ENCODE data around the gene CRACR2B. TPM values are rescaled to one million over a fixed set of nuclear protein-coding genes. Genes with fewer than 3 reads are reported as not detected.

CRACR2B gene
- total and polyA plus RNA-seq, 2 of the 13 experiments (the other 11 are each of a cell fraction or from before 2014, with no cell fraction given): 14.9 to 21.0 TPM

DNA sequence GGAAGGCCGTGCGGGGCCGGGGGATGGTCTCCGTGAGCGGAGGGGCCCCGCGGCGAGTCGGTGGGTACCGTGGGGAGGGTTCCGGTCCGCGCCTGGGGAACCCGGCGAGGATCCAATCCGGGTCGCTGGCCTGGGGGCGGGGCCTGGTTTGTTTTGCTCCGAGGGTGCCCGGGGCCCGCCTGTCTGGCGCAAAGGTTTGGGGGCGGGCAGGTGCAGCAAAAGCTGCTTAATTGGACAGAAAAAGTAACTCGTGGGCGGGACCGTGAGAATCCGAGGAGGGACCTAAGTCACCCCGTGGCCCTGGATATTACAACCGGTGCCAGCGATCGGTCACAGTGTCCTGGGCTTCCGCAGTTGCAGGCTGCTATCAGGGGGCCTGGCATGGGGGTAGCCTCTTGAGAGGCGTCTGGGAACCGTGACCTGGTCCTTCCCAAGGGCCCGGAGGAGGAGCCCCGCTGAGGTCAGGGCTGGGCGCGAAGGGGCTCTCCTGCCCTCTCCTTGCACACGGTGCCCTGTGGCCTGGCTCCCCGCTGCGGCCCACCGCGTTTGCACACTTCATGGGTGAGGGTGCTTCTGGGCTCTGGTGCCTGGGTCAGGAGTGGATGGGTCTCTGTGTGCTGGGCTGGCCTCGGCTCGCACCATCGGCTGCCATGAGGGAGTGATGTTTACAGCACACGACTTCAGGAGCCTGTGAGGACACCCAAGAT lies 7.6 kb upstream of the CRACR2B start (continued):
- TF ChIP-seq, protein P1, sequence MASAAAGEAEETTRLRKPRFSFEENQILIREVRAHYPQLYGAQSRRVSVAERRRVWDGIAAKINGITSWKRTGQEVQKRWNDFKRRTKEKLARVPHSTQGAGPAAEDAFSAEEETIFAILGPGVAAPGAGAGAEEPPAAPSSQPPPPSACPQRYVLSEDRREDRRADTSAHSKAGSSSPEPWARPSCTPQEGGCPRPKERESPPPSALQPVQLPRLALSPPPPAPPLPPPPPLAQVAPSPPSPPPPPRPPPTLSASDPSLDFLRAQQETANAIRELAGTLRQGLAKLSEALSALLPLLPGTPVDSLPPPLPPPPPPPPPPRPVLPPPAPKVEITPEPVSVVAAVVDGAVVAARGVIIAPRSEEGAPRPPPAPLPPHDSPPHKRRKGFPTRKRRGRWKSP (CRISPR knock-in tag; IDR thresholded peaks at IDR 0.05): peak; percentile 57; the same call in 1 of the 2 replicates
- no peak for TF ChIP-seq KDM2A (CRISPR knock-in tag; IDR thresholded peaks at IDR 0.05; ENCODE audit: borderline replicate concordance, low read depth)
- TF ChIP-seq NFYB (CRISPR knock-in tag; IDR thresholded peaks at IDR 0.05): peak; percentile 70
- TF ChIP-seq NFKB2 (CRISPR knock-in tag; IDR thresholded peaks at IDR 0.05; ENCODE audit: borderline replicate concordance): no peak
- no peak; the same call in 1 of the 2 replicates for TF ChIP-seq UBTF (CRISPR knock-in tag; IDR thresholded peaks at IDR 0.05)
- TF ChIP-seq JDP2 (CRISPR knock-in tag; IDR thresholded peaks at IDR 0.05; ENCODE audit: borderline replicate concordance): no peak
- TF ChIP-seq DMAP1 (CRISPR knock-in tag; IDR thresholded peaks at IDR 0.05): peak; percentile 37; the same call in 1 of the 2 replicates
- TF ChIP-seq SOX5 (CRISPR knock-in tag; IDR thresholded peaks at IDR 0.05; ENCODE audit: borderline replicate concordance): no peak
- TF ChIP-seq ZNF484 (CRISPR knock-in tag; IDR thresholded peaks at IDR 0.05; ENCODE audit: borderline replicate concordance, low read depth): no peak
- no peak; the same call in 1 of the 2 replicates for TF ChIP-seq ZFP36L1 (CRISPR knock-in tag; IDR thresholded peaks at IDR 0.05)
- no peak for TF ChIP-seq PHF20 (CRISPR knock-in tag; IDR thresholded peaks at IDR 0.05)
- no peak for TF ChIP-seq ZNF609 (CRISPR knock-in tag; IDR thresholded peaks at IDR 0.05; ENCODE audit: borderline replicate concordance)
- TF ChIP-seq KDM3A (CRISPR knock-in tag; IDR thresholded peaks at IDR 0.05; ENCODE audit: low read depth): no peak
- TF ChIP-seq ZNF251 (CRISPR knock-in tag; IDR thresholded peaks at IDR 0.05): no peak
- no peak for TF ChIP-seq ZBTB37 (CRISPR knock-in tag; IDR thresholded peaks at IDR 0.05)
- TF ChIP-seq, protein P2, sequence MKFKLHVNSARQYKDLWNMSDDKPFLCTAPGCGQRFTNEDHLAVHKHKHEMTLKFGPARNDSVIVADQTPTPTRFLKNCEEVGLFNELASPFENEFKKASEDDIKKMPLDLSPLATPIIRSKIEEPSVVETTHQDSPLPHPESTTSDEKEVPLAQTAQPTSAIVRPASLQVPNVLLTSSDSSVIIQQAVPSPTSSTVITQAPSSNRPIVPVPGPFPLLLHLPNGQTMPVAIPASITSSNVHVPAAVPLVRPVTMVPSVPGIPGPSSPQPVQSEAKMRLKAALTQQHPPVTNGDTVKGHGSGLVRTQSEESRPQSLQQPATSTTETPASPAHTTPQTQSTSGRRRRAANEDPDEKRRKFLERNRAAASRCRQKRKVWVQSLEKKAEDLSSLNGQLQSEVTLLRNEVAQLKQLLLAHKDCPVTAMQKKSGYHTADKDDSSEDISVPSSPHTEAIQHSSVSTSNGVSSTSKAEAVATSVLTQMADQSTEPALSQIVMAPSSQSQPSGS (CRISPR knock-in tag; IDR thresholded peaks at IDR 0.05): no peak
- no peak for TF ChIP-seq NFRKB (IDR thresholded peaks at IDR 0.05)
- TF ChIP-seq ZNF598 (CRISPR knock-in tag; IDR thresholded peaks at IDR 0.05; ENCODE audit: borderline replicate concordance): no peak
- TF ChIP-seq NCOA5 (CRISPR knock-in tag; IDR thresholded peaks at IDR 0.05): no peak

Data from HepG2 (cell line).